Panc1 (cell line): ENCODE data around the gene FAM13A. TPM values are rescaled to one million over a fixed set of nuclear protein-coding genes. Genes with fewer than 3 reads are reported as not detected.

ENCODE experiments used
- ATAC-seq: fragments of 200-7000 bp; cut with Tn5 transposase; 2 replicates; pipeline ENCODE4 v1.9.1; 2020; ENCODE audit warnings: mild to moderate bottlenecking, moderate library complexity
- BruUV-seq: library from RNA; stranded (reverse); fragments of 400-500 nt; replicated peaks from 2 replicates; lab custom pipeline; 2021; lab: Mats Ljungman, UMichigan
- CTCF ChIA-PET: fragments of 300-600 bp; sonication (Branson Sonifier 250); formaldehyde crosslinking; loops from one replicate; lab custom pipeline; 2022; ENCODE audit warnings: antibody characterized with exemption; lab: Charles Lee
- POLR2A ChIA-PET: fragments of 300-600 bp; sonication (Branson Sonifier 250); formaldehyde crosslinking; loops from one replicate; lab custom pipeline; 2022; ENCODE audit warnings: antibody characterized with exemption; lab: Charles Lee
- DNase-seq: peaks from one replicate; pipeline ENCODE4 v3.0.0-alpha.2; 2010; ENCODE audit warnings: low read depth, low spot score
- H3K27ac ChIP-seq: 2 replicates; pipeline ENCODE4 v1.5.1; 2011; ENCODE audit warnings: mild to moderate bottlenecking, low read length, inconsistent platforms
- H3K27me3 ChIP-seq: fragments of 200-500 bp; sonication (Bioruptor generic); 2 replicates; pipeline ENCODE4 v1.6.0; 2014; ENCODE audit warnings: low read length, inconsistent platforms; ENCODE audit not compliant: control insufficient read depth, insufficient read depth
- H3K36me3 ChIP-seq: fragments of 200-500 bp; sonication (Bioruptor generic); 2 replicates; pipeline ENCODE4 v1.5.1; 2014; ENCODE audit warnings: inconsistent platforms, mild to moderate bottlenecking, low read length, moderate library complexity; ENCODE audit not compliant: control insufficient read depth, insufficient read depth
- H3K4me1 ChIP-seq: 2 replicates; pipeline ENCODE4 v1.5.1; 2011; ENCODE audit warnings: inconsistent platforms, mild to moderate bottlenecking, low read length, moderate library complexity; ENCODE audit not compliant: control insufficient read depth, insufficient read depth
- H3K4me3 ChIP-seq, 2 experiments: 2 replicates each; pipeline ENCODE4 v1.5.1; 2011 to 2012; ENCODE audit warnings: low read depth in 2 of 2, low read length in 2 of 2, mild to moderate bottlenecking in 2 of 2, inconsistent platforms in 1 of 2, moderate library complexity in 1 of 2
- H3K9me3 ChIP-seq: fragments of 200-500 bp; sonication (Bioruptor generic); 2 replicates; pipeline ENCODE4 v1.5.1; 2014; ENCODE audit warnings: low read depth, mild to moderate bottlenecking, inconsistent platforms, low read length, moderate library complexity; ENCODE audit not compliant: control insufficient read depth, insufficient read depth
- CTCF ChIP-seq: fragments of 450-650 bp; IDR thresholded peaks from 2 replicates; pipeline ENCODE4 v1.5.1; 2017; ENCODE audit warnings: mild to moderate bottlenecking
- POLR2AphosphoS5 ChIP-seq: IDR thresholded peaks from 2 replicates; pipeline ENCODE4 v1.6.1; 2012; ENCODE audit warnings: mild to moderate bottlenecking, low read depth, low read length, moderate library complexity
- SIN3A ChIP-seq: IDR thresholded peaks from 2 replicates; pipeline ENCODE4 v1.6.1; 2012; ENCODE audit warnings: low read depth, mild to moderate bottlenecking, low read length, moderate library complexity, borderline replicate concordance; ENCODE audit not compliant: insufficient read depth
- TCF7L2 ChIP-seq: IDR thresholded peaks from 2 replicates; pipeline ENCODE4 v1.6.1; 2011; ENCODE audit warnings: mild to moderate bottlenecking, low read depth, low read length, inconsistent platforms
- in situ Hi-C: cut with HindIII; loops from 2 replicates; pipeline ENCODE4 v1.10.0; 2016; ENCODE audit warnings: low sequenced_read_pairs, low pct_unique_long_range_greater_than_20kb
- intact Hi-C: fragments of 100-400 bp; cut with micrococcal nuclease; formaldehyde crosslinking; loops from one replicate; pipeline ENCODE4 v1.10.0; 2022; ENCODE audit not compliant: unreplicated experiment
- total RNA-seq: library from RNA; stranded (reverse); gene quantifications from one replicate; pipeline ENCODE4 v1.2.1, GENCODE V29; 2021; ENCODE audit not compliant: unreplicated experiment
- TF ChIP-seq, protein P1 (sequence below), 2 experiments: IDR thresholded peaks; 2 replicates each; pipeline ENCODE4 v1.6.1; 2011 to 2012; ENCODE audit warnings: low read depth in 2 of 2, control low read depth in 1 of 2, low read length in 1 of 2, mild to moderate bottlenecking in 1 of 2, moderate library complexity in 1 of 2; ENCODE audit not compliant: insufficient read depth in 1 of 2

FAM13A gene
- total RNA-seq, 1 experiment from 2014 or later: 5.8 TPM

- Histone ChIP-seq H3K4me3 (no peak overlapping the region), H3K4me1 (no peaks in the 10 kb centered on the region), H3K27ac (no peak overlapping the region), H3K9me3 (no peaks in the 10 kb centered on the region), H3K27me3 (no peaks in the 10 kb centered on the region), H3K36me3 (no peaks in the 10 kb centered on the region)
- ChIA-PET POLR2A (no interaction called here), CTCF (no interaction called here)
- in situ Hi-C loops: no loop called here
- intact Hi-C loops: no loop called here
- no peak for DNase-seq
- TF ChIP-seq POLR2AphosphoS5 (no peak), CTCF (no peak), TCF7L2 (no peak), SIN3A (no peak)
- TF ChIP-seq, protein P1, sequence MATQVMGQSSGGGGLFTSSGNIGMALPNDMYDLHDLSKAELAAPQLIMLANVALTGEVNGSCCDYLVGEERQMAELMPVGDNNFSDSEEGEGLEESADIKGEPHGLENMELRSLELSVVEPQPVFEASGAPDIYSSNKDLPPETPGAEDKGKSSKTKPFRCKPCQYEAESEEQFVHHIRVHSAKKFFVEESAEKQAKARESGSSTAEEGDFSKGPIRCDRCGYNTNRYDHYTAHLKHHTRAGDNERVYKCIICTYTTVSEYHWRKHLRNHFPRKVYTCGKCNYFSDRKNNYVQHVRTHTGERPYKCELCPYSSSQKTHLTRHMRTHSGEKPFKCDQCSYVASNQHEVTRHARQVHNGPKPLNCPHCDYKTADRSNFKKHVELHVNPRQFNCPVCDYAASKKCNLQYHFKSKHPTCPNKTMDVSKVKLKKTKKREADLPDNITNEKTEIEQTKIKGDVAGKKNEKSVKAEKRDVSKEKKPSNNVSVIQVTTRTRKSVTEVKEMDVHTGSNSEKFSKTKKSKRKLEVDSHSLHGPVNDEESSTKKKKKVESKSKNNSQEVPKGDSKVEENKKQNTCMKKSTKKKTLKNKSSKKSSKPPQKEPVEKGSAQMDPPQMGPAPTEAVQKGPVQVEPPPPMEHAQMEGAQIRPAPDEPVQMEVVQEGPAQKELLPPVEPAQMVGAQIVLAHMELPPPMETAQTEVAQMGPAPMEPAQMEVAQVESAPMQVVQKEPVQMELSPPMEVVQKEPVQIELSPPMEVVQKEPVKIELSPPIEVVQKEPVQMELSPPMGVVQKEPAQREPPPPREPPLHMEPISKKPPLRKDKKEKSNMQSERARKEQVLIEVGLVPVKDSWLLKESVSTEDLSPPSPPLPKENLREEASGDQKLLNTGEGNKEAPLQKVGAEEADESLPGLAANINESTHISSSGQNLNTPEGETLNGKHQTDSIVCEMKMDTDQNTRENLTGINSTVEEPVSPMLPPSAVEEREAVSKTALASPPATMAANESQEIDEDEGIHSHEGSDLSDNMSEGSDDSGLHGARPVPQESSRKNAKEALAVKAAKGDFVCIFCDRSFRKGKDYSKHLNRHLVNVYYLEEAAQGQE (IDR thresholded peaks at IDR 0.05; ENCODE audit: insufficient read depth in 1 of 2, low read depth in 2 of 2, low read length in 1 of 2): no peak
- BruUV-seq: no TSS peak
- no peak for ATAC-seq
Observed at GRCh38 chr4:88981993-88982392, 75.0 kb downstream of the FAM13A start.

DNA sequence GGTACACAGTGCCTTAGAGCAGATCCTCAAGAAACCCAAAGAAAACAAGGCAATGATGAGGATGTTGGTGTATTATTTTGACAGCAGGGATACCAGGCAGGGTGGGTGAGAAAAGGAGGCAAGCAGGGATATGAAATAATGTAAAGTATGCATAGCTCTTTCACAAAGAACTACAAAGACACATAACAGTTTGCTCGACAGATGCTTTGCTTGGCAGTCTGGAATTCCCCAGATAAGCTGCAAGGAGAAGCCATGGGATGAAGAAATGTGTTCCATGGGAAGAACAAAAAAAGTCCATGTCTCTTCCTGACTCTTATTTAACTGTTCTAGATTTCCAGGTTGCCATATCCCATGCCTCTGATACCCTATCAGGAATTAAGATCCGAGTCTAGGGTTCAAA lies 75.4 kb downstream of the FAM13A start:
- Histone ChIP-seq H3K36me3 (no peaks in the 10 kb centered on the region), H3K4me1 (no peaks in the 10 kb centered on the region), H3K9me3 (no peaks in the 10 kb centered on the region), H3K27ac (no peak overlapping the region), H3K27me3 (no peaks in the 10 kb centered on the region), H3K4me3 (no peak overlapping the region)
- DNase-seq (no peak), ATAC-seq (no peak)
- CTCF ChIA-PET: no interaction called here
- intact Hi-C loops (no loop called here), in situ Hi-C loops (no loop called here)
- POLR2A ChIA-PET: no interaction called here
- no TSS peak for BruUV-seq
- TF ChIP-seq TCF7L2 (no peak), POLR2AphosphoS5 (no peak), CTCF (no peak), SIN3A (no peak)
- TF ChIP-seq, protein P1 (IDR thresholded peaks at IDR 0.05; ENCODE audit: insufficient read depth in 1 of 2, low read depth in 2 of 2, low read length in 1 of 2): no peak
